ENCODE measurements around the gene CACNA1H.
"Not testable (repeated sequence)": the region's sequence is repeated elsewhere in the genome, so short reads cannot be mapped to it uniquely, and the experiment has no call there.

Gene CACNA1H

GRCh38 chr16:1194665-1195392 is 41.9 kb downstream of the CACNA1H start:
- DNase-seq: no peak

- DNase-seq: no peak
These were observed 42.4 kb downstream of the CACNA1H start for GRCh38 chr16:1195393-1195666.

- DNase-seq: no peak
These were observed 43.6 kb downstream of the CACNA1H start for GRCh38 chr16:1196494-1196893.

- peak; percentile 36 for DNase-seq
These were observed 44.4 kb downstream of the CACNA1H start for GRCh38 chr16:1197237-1197866.

GRCh38 chr16:1198194-1198593 is 45.3 kb downstream of the CACNA1H start:
- DNase-seq: no peak

- not testable (repeated sequence) for DNase-seq
These were observed 45.9 kb downstream of the CACNA1H start for GRCh38 chr16:1198671-1199346.

- no peak for DNase-seq
These were observed 46.6 kb downstream of the CACNA1H start for GRCh38 chr16:1199347-1200013.

GRCh38 chr16:1200014-1200627 is 47.2 kb downstream of the CACNA1H start:
- DNase-seq: no peak

GRCh38 chr16:1201444-1201843 is 48.5 kb downstream of the CACNA1H start:
- DNase-seq: no peak

GRCh38 chr16:1202274-1202673 is 49.4 kb downstream of the CACNA1H start:
- DNase-seq: no peak

- no peak for DNase-seq
These were observed 52.0 kb downstream of the CACNA1H start for GRCh38 chr16:1204933-1205332.

GRCh38 chr16:1206326-1206725 is 53.4 kb downstream of the CACNA1H start:
- no peak for DNase-seq

GRCh38 chr16:1206786-1207185 is 53.9 kb downstream of the CACNA1H start:
- no peak for DNase-seq

- no peak for DNase-seq
These were observed 55.4 kb downstream of the CACNA1H start for GRCh38 chr16:1208239-1208830.

GRCh38 chr16:1209081-1209480 is 56.2 kb downstream of the CACNA1H start:
- no peak for DNase-seq

- no peak for DNase-seq
These were observed 57.6 kb downstream of the CACNA1H start for GRCh38 chr16:1210461-1210860.

- DNase-seq: no peak
These were observed 58.8 kb downstream of the CACNA1H start for GRCh38 chr16:1211451-1212268.

- DNase-seq: no peak
These were observed 59.8 kb downstream of the CACNA1H start for GRCh38 chr16:1212616-1213194.

GRCh38 chr16:1213231-1213630 is 60.3 kb downstream of the CACNA1H start:
- DNase-seq: no peak

- no peak for DNase-seq
These were observed 61.0 kb downstream of the CACNA1H start for GRCh38 chr16:1213796-1214372.

GRCh38 chr16:1214719-1215118 is 61.8 kb downstream of the CACNA1H start:
- no peak for DNase-seq
